SK-N-SH treated with all-trans-retinoic acid at 6 μM for 48 hours (cell line): ENCODE results near the gene PTOV1.

Source experiments
- ATAC-seq: fragments of 200-7000 bp; cut with Tn5 transposase; 3 replicates; pipeline ENCODE4 v1.9.1; 2020; ENCODE audit warnings: mild to moderate bottlenecking, moderate library complexity
- ARNTL ChIP-seq: fragments of 450-650 bp; formaldehyde crosslinking; IDR thresholded peaks from 2 replicates; pipeline ENCODE4 v1.5.0; 2020; ENCODE audit warnings: low read depth, mild to moderate bottlenecking, moderate library complexity, borderline replicate concordance
- BACH2 ChIP-seq: fragments of 250-450 bp; sonication (Bioruptor Pico); IDR thresholded peaks from 2 replicates; pipeline ENCODE4 v1.9.0; 2021; ENCODE audit warnings: mild to moderate bottlenecking, borderline replicate concordance
- CSDC2 ChIP-seq: fragments of 250-450 bp; sonication (Bioruptor Pico); IDR thresholded peaks from 2 replicates; pipeline ENCODE4 v1.5.0; 2020; ENCODE audit warnings: mild to moderate bottlenecking, moderate library complexity
- ESRRG ChIP-seq: fragments of 250-450 bp; sonication (Bioruptor Pico); IDR thresholded peaks from 2 replicates; pipeline ENCODE4 v1.6.1; 2021; ENCODE audit warnings: mild to moderate bottlenecking
- GLIS3 ChIP-seq: fragments of 250-450 bp; sonication (Bioruptor Pico); IDR thresholded peaks from 2 replicates; pipeline ENCODE4 v1.5.0; 2020; ENCODE audit warnings: mild to moderate bottlenecking, moderate library complexity
- PATZ1 ChIP-seq: fragments of 250-450 bp; sonication (Bioruptor Pico); IDR thresholded peaks from 2 replicates; pipeline ENCODE4 v1.8.0; 2020; ENCODE audit warnings: mild to moderate bottlenecking, moderate library complexity, borderline replicate concordance
- PPARA ChIP-seq: fragments of 250-450 bp; sonication (Bioruptor Pico); IDR thresholded peaks from 2 replicates; pipeline ENCODE4 v1.5.0; 2020; ENCODE audit warnings: mild to moderate bottlenecking, borderline replicate concordance
- RARB ChIP-seq: fragments of 250-450 bp; sonication (Bioruptor Pico); IDR thresholded peaks from 2 replicates; pipeline ENCODE4 v1.8.0; 2021; ENCODE audit warnings: mild to moderate bottlenecking, moderate library complexity
- TOX ChIP-seq: fragments of 250-450 bp; sonication (Bioruptor Pico); IDR thresholded peaks from 2 replicates; pipeline ENCODE4 v1.8.0; 2021; ENCODE audit warnings: mild to moderate bottlenecking, moderate library complexity, borderline replicate concordance
- TSHZ2 ChIP-seq: fragments of 250-450 bp; sonication (Bioruptor Pico); IDR thresholded peaks from 2 replicates; pipeline ENCODE4 v1.5.0; 2020; ENCODE audit warnings: mild to moderate bottlenecking, moderate library complexity
- ZC3H10 ChIP-seq: fragments of 250-450 bp; sonication (Bioruptor Pico); IDR thresholded peaks from 2 replicates; pipeline ENCODE4 v1.5.1; 2021; ENCODE audit warnings: mild to moderate bottlenecking, moderate library complexity
- ZFP3 ChIP-seq: fragments of 250-450 bp; sonication (Bioruptor Pico); IDR thresholded peaks from 2 replicates; pipeline ENCODE4 v1.5.0; 2020; ENCODE audit warnings: mild to moderate bottlenecking, moderate library complexity
- ZFP30 ChIP-seq: fragments of 450-650 bp; formaldehyde crosslinking; IDR thresholded peaks from 2 replicates; pipeline ENCODE4 v1.5.0; 2022; ENCODE audit warnings: mild to moderate bottlenecking, moderate library complexity
- ZNF70 ChIP-seq: fragments of 450-650 bp; formaldehyde crosslinking; IDR thresholded peaks from 2 replicates; pipeline ENCODE4 v1.5.0; 2020; ENCODE audit warnings: mild to moderate bottlenecking, moderate library complexity
- ZNF8 ChIP-seq: fragments of 450-650 bp; formaldehyde crosslinking; IDR thresholded peaks from 2 replicates; pipeline ENCODE4 v1.5.0; 2020; ENCODE audit warnings: mild to moderate bottlenecking, moderate library complexity
- TF ChIP-seq, protein P1 (sequence below): fragments of 250-450 bp; sonication (Bioruptor Pico); IDR thresholded peaks from 2 replicates; pipeline ENCODE4 v1.5.1; 2020; ENCODE audit warnings: low read depth, mild to moderate bottlenecking, moderate library complexity
- TF ChIP-seq, protein P2 (sequence below): fragments of 250-450 bp; sonication (Bioruptor Pico); IDR thresholded peaks from 2 replicates; pipeline ENCODE4 v1.5.1; 2021; ENCODE audit warnings: mild to moderate bottlenecking, moderate library complexity

The PTOV1 gene

DNA sequence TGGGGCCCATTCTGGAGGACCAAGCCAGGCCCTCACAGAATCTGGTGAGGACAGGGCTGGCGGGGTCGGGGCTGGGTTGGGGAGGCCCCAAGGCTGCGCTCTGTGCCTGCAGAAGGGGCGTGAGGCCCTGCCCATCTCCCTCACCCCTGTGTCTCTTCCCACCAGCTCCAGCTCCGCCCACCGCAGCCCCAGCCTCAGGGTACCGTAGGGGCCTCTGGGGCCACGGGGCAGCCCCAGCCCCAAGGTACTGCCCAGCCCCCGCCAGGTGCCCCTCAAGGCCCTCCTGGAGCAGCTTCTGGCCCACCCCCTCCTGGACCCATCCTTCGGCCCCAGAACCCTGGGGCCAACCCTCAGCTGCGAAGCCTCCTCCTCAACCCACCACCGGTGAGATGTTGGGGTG is 15.4 kb upstream of the PTOV1 start:
- no peak for ATAC-seq
- TF ChIP-seq ESRRG (CRISPR knock-in tag): no peak

DNA sequence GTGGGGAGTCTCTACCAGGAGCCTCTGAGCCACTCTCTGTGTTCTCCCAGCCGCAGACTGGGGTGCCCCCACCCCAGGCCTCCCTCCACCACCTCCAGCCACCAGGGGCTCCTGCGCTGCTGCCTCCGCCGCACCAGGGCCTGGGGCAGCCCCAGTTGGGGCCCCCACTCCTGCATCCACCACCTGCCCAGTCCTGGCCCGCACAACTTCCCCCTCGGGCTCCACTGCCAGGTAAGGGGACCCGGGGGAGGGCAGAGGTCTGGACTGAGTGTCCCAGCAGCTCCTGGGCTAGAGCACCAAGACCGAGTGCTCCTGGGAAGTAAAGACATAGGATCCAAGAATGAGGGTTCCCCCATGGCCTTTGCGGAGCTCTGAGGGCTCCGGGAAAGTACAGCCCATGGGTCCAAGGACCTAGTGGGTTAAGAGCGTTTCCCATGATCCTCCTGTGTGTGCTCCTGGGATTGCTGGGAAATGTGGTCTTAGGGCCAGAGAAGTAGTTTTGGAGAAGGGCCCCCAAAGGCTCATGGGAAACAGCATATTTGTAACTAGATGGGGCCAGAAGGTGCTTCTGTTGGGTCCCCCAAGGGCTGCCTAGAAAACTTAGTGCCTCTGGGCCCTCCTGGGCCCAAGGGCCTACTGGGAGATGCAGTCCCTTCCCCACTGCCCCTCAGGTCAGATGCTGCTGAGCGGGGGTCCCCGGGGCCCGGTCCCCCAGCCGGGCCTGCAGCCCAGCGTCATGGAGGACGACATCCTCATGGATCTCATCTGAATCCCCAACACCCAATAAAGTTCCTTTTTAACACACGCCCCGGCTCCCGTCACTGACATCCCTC is 14.6 kb upstream of the PTOV1 start:
- TF ChIP-seq GLIS3 (CRISPR knock-in tag): no peak
- no peak for TF ChIP-seq ZNF8 (CRISPR knock-in tag)
- no peak for TF ChIP-seq PPARA
- no peak for TF ChIP-seq RARB (CRISPR knock-in tag)
- no peak for ATAC-seq

- TF ChIP-seq ARNTL (CRISPR knock-in tag): no peak
- no peak for TF ChIP-seq TSHZ2
- no peak for TF ChIP-seq ZNF70 (CRISPR knock-in tag)
- TF ChIP-seq, protein P1, sequence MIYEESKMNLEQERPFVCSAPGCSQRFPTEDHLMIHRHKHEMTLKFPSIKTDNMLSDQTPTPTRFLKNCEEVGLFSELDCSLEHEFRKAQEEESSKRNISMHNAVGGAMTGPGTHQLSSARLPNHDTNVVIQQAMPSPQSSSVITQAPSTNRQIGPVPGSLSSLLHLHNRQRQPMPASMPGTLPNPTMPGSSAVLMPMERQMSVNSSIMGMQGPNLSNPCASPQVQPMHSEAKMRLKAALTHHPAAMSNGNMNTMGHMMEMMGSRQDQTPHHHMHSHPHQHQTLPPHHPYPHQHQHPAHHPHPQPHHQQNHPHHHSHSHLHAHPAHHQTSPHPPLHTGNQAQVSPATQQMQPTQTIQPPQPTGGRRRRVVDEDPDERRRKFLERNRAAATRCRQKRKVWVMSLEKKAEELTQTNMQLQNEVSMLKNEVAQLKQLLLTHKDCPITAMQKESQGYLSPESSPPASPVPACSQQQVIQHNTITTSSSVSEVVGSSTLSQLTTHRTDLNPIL (CRISPR knock-in tag): no peak
- TF ChIP-seq ZC3H10 (CRISPR knock-in tag): no peak
- TF ChIP-seq ZFP30 (CRISPR knock-in tag): no peak
- TF ChIP-seq, protein P2, sequence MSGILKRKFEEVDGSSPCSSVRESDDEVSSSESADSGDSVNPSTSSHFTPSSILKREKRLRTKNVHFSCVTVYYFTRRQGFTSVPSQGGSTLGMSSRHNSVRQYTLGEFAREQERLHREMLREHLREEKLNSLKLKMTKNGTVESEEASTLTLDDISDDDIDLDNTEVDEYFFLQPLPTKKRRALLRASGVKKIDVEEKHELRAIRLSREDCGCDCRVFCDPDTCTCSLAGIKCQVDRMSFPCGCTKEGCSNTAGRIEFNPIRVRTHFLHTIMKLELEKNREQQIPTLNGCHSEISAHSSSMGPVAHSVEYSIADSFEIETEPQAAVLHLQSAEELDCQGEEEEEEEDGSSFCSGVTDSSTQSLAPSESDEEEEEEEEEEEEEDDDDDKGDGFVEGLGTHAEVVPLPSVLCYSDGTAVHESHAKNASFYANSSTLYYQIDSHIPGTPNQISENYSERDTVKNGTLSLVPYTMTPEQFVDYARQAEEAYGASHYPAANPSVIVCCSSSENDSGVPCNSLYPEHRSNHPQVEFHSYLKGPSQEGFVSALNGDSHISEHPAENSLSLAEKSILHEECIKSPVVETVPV (CRISPR knock-in tag): no peak
- no peak for TF ChIP-seq CSDC2 (CRISPR knock-in tag)
- no peak for TF ChIP-seq PATZ1 (CRISPR knock-in tag)
- no peak for TF ChIP-seq RARB (CRISPR knock-in tag)
- TF ChIP-seq BACH2 (CRISPR knock-in tag): no peak
- TF ChIP-seq ZFP3 (CRISPR knock-in tag): no peak
- TF ChIP-seq TOX (CRISPR knock-in tag): no peak
- TF ChIP-seq ESRRG (CRISPR knock-in tag): no peak
- ATAC-seq: no peak; the same call in 2 of the 3 replicates
Measured at GRCh38 chr19:49837009-49837310, 14.0 kb upstream of the PTOV1 start.

DNA sequence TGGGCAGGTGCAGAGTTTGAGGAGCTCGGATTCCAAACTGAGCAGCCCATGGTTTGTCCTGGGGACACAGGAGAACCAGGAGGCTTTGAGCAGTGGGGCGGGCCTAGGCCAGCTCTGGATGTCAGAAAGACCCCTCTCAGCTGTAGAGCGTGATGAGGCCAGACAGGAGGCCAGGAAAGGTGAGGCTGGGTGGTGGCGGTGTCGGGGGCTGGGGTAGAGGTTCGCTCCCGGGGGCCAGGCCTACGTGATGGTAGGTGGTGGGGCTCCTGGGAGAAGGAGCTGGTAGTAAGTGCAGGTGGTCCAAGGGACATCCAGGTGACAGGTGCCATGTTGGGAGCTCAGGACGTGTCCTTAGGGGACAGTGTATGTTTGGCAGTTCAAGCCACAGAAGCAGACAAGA is 13.5 kb upstream of the PTOV1 start:
- TF ChIP-seq ARNTL (CRISPR knock-in tag) (no peak), ESRRG (CRISPR knock-in tag) (no peak), BACH2 (CRISPR knock-in tag) (no peak), CSDC2 (CRISPR knock-in tag) (no peak)
- TF ChIP-seq, protein P2 (CRISPR knock-in tag): no peak

More for the DNA sequence above, 13.5 kb upstream of the PTOV1 start:
- ATAC-seq: no peak
